AG04450 (cell line): ENCODE results near the gene RASSF6. TPM values are rescaled to one million over a fixed set of nuclear protein-coding genes. Genes with fewer than 3 reads are reported as not detected.

Experiments used
- CTCF ChIA-PET: fragments of 300-600, 350-600 bp; formaldehyde crosslinking; extraction: SDS; loops from one replicate; lab custom pipeline; 2022; ENCODE audit warnings: antibody characterized with exemption, inconsistent platforms; lab: Charles Lee
- POLR2A ChIA-PET: fragments of 350-600 bp; formaldehyde crosslinking; extraction: SDS; loops from one replicate; lab custom pipeline; 2021; ENCODE audit warnings: antibody characterized with exemption, inconsistent platforms; lab: Yijun Ruan, JAX
- DNase-seq: peaks from one replicate; pipeline ENCODE4 v3.0.0-alpha.2; 2011; ENCODE audit warnings: low read depth, low spot score
- H3K27ac ChIP-seq: one replicate; pipeline ENCODE4 v1.5.1; 2012; ENCODE audit warnings: low read depth, low read length, control low read depth
- H3K27me3 ChIP-seq: one replicate; pipeline ENCODE4 v1.6.0; 2012; ENCODE audit warnings: low read length; ENCODE audit not compliant: control insufficient read depth, insufficient read depth
- H3K4me3 ChIP-seq: 2 replicates; pipeline ENCODE4 v1.5.1; 2011; ENCODE audit warnings: mild to moderate bottlenecking, low read depth, low read length, control low read depth
- H3K9me3 ChIP-seq: 2 replicates; pipeline ENCODE4 v1.5.1; 2012; ENCODE audit warnings: low read length; ENCODE audit not compliant: control insufficient read depth, insufficient read depth
- CTCF ChIP-seq: IDR thresholded peaks from 2 replicates; pipeline ENCODE4 v1.5.1; 2011; ENCODE audit warnings: low read depth, low read length, control low read depth, inconsistent platforms
- polyA plus RNA-seq: library from polyadenylated mRNA; depleted of rRNA; stranded (reverse); fragments of >200 nt; gene quantifications from 2 replicates; pipeline ENCODE4 v1.2.3, GENCODE V29; 2011

RASSF6 gene
- polyA plus RNA-seq, 1 experiment: 0.07 TPM

GRCh38 chr4:73586666-73587065 is 33.6 kb downstream of the RASSF6 start:
- Histone ChIP-seq H3K27ac (no peak overlapping the region), H3K4me3 (no peak overlapping the region), H3K9me3 (no peaks in the 10 kb centered on the region), H3K27me3 (no peaks in the 10 kb centered on the region)
- TF ChIP-seq CTCF: no peak
- DNase-seq: no peak
- POLR2A ChIA-PET: no interaction called here
- CTCF ChIA-PET: interaction anchor here (1.5 to 6.3 kb wide), 2 partner anchors 13 to 140 kb away, joined by 5 to 42 read pairs; no protein-coding TSS in a partner anchor

- no peak overlapping the region for H3K27ac ChIP-seq
- no peak for TF ChIP-seq CTCF
- DNase-seq: no peak
- no peaks in the 10 kb centered on the region for H3K9me3 ChIP-seq
- CTCF ChIA-PET: interaction anchor here (1.2 to 6.3 kb wide), 4 partner anchors 7 to 548 kb away, joined by 3 to 42 read pairs (median 8); no protein-coding TSS in a partner anchor
- POLR2A ChIA-PET: no interaction called here
- no peaks in the 10 kb centered on the region for H3K27me3 ChIP-seq
- H3K4me3 ChIP-seq: no peak overlapping the region
Measured at GRCh38 chr4:73586040-73586439, 34.2 kb downstream of the RASSF6 start.

- no peak overlapping the region for H3K4me3 ChIP-seq
- ChIA-PET POLR2A (no interaction called here), CTCF (interaction anchor here (1.1 to 6.3 kb wide), 6 partner anchors 8 to 548 kb away, joined by 3 to 42 read pairs (median 6); no protein-coding TSS in a partner anchor)
- H3K9me3 ChIP-seq: no peaks in the 10 kb centered on the region
- no peaks in the 10 kb centered on the region for H3K27me3 ChIP-seq
- H3K27ac ChIP-seq: no peak overlapping the region
- no peak for TF ChIP-seq CTCF
- DNase-seq: no peak
Measured at GRCh38 chr4:73585345-73585744, 34.9 kb downstream of the RASSF6 start.

- DNase-seq: no peak
- Histone ChIP-seq H3K27ac (no peak overlapping the region), H3K9me3 (no peaks in the 10 kb centered on the region), H3K4me3 (no peak overlapping the region), H3K27me3 (no peaks in the 10 kb centered on the region)
- POLR2A ChIA-PET: no interaction called here
- CTCF ChIA-PET: interaction anchor here (1.0 to 2.5 kb wide), 6 partner anchors 10 to 243 kb away, joined by 3 to 12 read pairs (median 5); no protein-coding TSS in a partner anchor
- TF ChIP-seq CTCF: no peak
Measured at GRCh38 chr4:73583666-73584065, 36.6 kb downstream of the RASSF6 start.

- ChIA-PET CTCF (interaction anchor here (1.0 kb wide), 2 partner anchors 152 to 522 kb away, joined by 3 read pairs; partner anchors contain the start of gene CXCL2), POLR2A (no interaction called here)
- DNase-seq: no peak
- H3K9me3 ChIP-seq: no peaks in the 10 kb centered on the region
- TF ChIP-seq CTCF: no peak
- H3K4me3 ChIP-seq: no peak overlapping the region
- no peak overlapping the region for H3K27ac ChIP-seq
- no peaks in the 10 kb centered on the region for H3K27me3 ChIP-seq
Measured at GRCh38 chr4:73577371-73577770, 42.9 kb downstream of the RASSF6 start.
